Lower leg skin (tissue), 4 donors: Measurements from ENCODE around the gene TANGO6. TPM values are rescaled to one million over a fixed set of nuclear protein-coding genes. Genes with fewer than 3 reads are reported as not detected.

Source experiments
- DNase-seq, 2 donors: peaks; one replicate each; pipeline ENCODE4 v3.0.0-alpha.2; 2019; ENCODE audit warnings: low spot score in 2 of 2
- H3K4me3 ChIP-seq: fragments of 200-600 bp; sonication (generic); 2 replicates; pipeline ENCODE4 v1.5.1; 2017; ENCODE audit warnings: mild to moderate bottlenecking, low read depth; ENCODE audit not compliant: poor library complexity, severe bottlenecking
- POLR2A ChIP-seq, 2 donors: fragments of 450-650 bp; IDR thresholded peaks; one replicate each; pipeline ENCODE4 v1.6.1; 2016 to 2017; ENCODE audit warnings: antibody characterized with exemption in 2 of 2, mild to moderate bottlenecking in 1 of 2, moderate library complexity in 1 of 2
- WGBS, 2 donors: methylation state at CpG; one replicate each; pipeline ENCODE4 v1.1.5; 2018; 5-methylcytosine and 5-hydroxymethylcytosine counted together
- intact Hi-C: fragments of 100-400 bp; cut with DNase I; formaldehyde crosslinking; loops from one replicate; pipeline ENCODE4 v1.15.0; 2023; ENCODE audit warnings: low total_unique reads
- total RNA-seq, 4 donors: library from RNA; depleted of rRNA; stranded (reverse); fragments of >200 nt; gene quantifications; one replicate each; pipeline ENCODE4 v1.1.0, GENCODE V29; 2016
- TF ChIP-seq, protein P1 (sequence below), 3 donors: fragments of 450-650 bp; IDR thresholded peaks; one replicate each; pipeline ENCODE4 v1.5.1; 2016; ENCODE audit warnings: antibody characterized with exemption in 3 of 3, mild to moderate bottlenecking in 3 of 3, moderate library complexity in 2 of 3

TANGO6 gene
- total RNA-seq, 4 donors from 2014 or later, result 7.9 to 17.0 (median 8.6) TPM

DNA sequence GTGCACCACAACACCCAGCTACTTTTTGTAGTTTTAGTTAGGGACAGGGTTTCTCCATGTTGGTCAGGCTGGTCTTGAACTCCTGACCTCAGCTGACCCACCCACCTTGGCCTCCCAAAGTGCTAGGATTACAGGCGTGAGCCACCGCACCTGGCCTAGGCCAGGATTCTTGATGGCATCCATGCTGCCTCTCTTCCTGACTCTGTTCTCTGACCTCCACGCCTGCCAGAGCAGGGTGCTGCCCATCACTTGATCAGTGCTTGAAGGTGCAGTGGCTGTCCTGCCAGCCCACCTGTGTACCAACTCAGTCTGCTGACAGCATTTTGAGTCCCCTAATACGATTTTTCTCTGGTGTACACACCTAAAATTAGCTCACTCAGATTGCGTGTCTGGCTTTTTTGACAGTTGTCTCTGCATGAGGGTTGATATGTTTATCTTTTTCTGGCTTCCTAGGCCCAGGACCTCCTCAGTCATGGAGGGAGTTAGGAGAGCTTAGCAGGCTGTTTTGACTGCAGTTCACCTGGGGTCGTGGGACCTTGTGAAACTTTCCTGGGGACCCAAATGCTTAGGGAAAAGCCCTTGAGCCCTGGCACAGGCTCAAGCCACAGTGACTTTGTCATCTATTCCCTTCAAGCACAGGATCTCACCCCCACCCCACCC is 268.0 kb downstream of the TANGO6 start:
- no peak overlapping the region for H3K4me3 ChIP-seq
- intact Hi-C loops, result no loop called here
- DNase-seq, result no peak
- WGBS, 2 donors, result 81 to 87% methylated on average over 6 of the region's 6 CpGs
- TF ChIP-seq, protein P1, sequence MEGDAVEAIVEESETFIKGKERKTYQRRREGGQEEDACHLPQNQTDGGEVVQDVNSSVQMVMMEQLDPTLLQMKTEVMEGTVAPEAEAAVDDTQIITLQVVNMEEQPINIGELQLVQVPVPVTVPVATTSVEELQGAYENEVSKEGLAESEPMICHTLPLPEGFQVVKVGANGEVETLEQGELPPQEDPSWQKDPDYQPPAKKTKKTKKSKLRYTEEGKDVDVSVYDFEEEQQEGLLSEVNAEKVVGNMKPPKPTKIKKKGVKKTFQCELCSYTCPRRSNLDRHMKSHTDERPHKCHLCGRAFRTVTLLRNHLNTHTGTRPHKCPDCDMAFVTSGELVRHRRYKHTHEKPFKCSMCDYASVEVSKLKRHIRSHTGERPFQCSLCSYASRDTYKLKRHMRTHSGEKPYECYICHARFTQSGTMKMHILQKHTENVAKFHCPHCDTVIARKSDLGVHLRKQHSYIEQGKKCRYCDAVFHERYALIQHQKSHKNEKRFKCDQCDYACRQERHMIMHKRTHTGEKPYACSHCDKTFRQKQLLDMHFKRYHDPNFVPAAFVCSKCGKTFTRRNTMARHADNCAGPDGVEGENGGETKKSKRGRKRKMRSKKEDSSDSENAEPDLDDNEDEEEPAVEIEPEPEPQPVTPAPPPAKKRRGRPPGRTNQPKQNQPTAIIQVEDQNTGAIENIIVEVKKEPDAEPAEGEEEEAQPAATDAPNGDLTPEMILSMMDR (IDR thresholded peaks at IDR 0.05), result no peak
- no peak for TF ChIP-seq POLR2A (IDR thresholded peaks at IDR 0.05)

DNA sequence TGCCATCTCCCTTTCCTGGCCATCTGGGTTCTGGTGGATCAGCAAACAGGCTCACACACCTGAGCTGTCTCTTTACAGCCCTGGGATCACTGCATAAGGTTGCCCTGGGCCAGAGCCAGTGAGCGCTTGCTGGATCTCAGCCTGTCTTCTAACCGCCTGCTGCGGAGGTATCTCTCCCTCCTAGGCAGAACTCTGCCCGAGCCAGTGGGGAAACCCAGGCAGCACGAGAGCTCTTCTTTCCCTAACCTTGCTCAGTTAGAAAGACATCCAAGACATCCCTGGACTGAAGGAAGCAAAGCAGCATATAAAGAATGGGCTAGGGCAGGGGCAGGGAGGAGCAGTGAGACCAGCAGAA is 268.5 kb downstream of the TANGO6 start:
- no peak for TF ChIP-seq POLR2A (IDR thresholded peaks at IDR 0.05)
- TF ChIP-seq, protein P1 (IDR thresholded peaks at IDR 0.05), result no peak
- H3K4me3 ChIP-seq, result no peak overlapping the region
- 55 to 72% methylated on average over 5 of the region's 5 CpGs for WGBS, 2 donors
- DNase-seq, result no peak
- intact Hi-C loops, result no loop called here

DNA sequence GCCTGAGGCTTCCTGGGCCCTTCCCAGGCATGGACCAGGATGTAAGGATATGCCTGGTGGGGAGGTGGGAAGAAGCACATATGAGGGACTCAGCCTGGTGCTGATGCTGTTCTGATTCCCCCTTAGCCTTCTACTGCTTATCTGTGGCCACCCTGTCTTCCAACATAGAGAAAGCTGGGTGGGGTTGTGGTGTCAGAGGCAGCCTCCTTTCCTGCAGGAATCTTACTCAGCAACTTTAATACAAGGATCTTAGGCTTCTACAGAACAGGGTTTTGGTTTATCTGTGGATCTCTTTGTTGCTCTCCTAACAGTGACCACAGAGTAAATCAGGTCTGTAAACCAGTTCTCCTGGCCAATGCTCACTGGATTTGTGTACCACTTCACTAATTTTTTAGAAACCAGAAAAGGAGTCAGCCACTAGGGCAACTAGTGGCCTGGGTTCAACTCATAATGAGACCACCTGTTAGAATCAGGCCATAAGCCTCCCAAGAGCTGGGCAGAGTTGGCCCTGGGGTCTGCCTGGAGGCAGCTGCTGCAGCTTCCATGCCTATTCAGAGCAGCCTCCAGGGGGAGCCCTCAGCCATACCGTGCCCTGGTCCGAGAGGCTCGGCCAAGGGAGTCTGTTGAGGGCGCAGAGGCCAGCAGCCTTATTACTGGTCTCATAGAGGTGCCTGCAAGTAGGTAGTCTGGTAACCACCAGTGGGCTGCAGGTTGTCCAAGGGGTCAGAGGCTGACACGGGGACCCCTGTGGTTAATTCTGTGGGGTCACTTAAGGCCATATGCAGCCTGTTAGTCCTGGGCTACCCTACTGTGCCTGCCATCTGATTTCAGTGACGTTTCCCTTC is 269.2 kb downstream of the TANGO6 start:
- DNase-seq, result peak in 1 of 2 donors; percentile 82
- 46 to 70% methylated on average over 6 of the region's 6 CpGs for WGBS, 2 donors
- no peak overlapping the region for H3K4me3 ChIP-seq
- TF ChIP-seq, protein P1 (IDR thresholded peaks at IDR 0.05), result no peak
- no peak for TF ChIP-seq POLR2A (IDR thresholded peaks at IDR 0.05)
- intact Hi-C loops, result no loop called here

DNA sequence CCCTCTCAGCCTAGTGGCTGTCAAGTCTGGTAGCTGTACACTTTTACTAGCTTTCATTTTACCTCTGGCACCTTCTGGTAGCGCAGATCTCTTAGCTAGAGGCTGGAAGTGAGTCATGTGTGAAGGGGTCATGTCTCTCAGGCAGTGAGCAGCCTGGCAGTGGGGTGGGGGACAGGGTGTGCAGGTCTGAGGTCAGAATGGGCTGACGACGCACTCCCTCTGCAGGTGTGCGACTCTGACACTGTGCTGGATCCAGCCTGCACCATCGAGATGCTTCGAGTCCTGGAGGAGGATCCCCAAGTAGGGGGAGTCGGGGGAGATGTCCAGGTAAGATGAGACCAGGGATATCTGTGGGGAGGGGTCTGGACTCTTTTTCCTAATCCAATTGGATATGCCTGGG is 269.9 kb downstream of the TANGO6 start:
- WGBS, 2 donors, result 93 to 96% methylated on average over 7 of the region's 7 CpGs
- DNase-seq, result peak in 1 of 2 donors; percentile 45
- intact Hi-C loops, result no loop called here
- TF ChIP-seq, protein P1 (IDR thresholded peaks at IDR 0.05), result no peak
- no peak for TF ChIP-seq POLR2A (IDR thresholded peaks at IDR 0.05)
- no peak overlapping the region for H3K4me3 ChIP-seq

DNA sequence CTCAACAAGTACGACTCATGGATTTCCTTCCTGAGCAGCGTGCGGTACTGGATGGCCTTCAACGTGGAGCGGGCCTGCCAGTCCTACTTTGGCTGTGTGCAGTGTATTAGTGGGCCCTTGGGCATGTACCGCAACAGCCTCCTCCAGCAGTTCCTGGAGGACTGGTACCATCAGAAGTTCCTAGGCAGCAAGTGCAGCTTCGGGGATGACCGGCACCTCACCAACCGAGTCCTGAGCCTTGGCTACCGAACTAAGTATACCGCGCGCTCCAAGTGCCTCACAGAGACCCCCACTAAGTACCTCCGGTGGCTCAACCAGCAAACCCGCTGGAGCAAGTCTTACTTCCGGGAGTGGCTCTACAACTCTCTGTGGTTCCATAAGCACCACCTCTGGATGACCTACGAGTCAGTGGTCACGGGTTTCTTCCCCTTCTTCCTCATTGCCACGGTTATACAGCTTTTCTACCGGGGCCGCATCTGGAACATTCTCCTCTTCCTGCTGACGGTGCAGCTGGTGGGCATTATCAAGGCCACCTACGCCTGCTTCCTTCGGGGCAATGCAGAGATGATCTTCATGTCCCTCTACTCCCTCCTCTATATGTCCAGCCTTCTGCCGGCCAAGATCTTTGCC is 271.1 kb downstream of the TANGO6 start:
- H3K4me3 ChIP-seq, result no peak overlapping the region
- TF ChIP-seq, protein P1 (IDR thresholded peaks at IDR 0.05), result no peak
- TF ChIP-seq POLR2A (IDR thresholded peaks at IDR 0.05), result no peak
- WGBS, 2 donors, result 89 to 92% methylated on average over 25 of the region's 25 CpGs
- intact Hi-C loops, result no loop called here
- DNase-seq, result peak in 1 of 2 donors; percentile 70
